H1 (cell line): Measurements from ENCODE around the gene ZNF618. TPM values are rescaled to one million over a fixed set of nuclear protein-coding genes. Genes with fewer than 3 reads are reported as not detected.

Experiments used
- CTCF ChIA-PET: fragments of 300-600 bp; sonication (Branson Sonifier 250); formaldehyde crosslinking; loops from one replicate; lab custom pipeline; 2021; ENCODE audit not compliant: partially characterized antibody; lab: Charles Lee
- POLR2A ChIA-PET: fragments of 300-600 bp; sonication (Branson Sonifier 250); formaldehyde crosslinking; loops from one replicate; lab custom pipeline; 2021; ENCODE audit warnings: inconsistent platforms; ENCODE audit not compliant: partially characterized antibody; lab: Charles Lee
- DNase-seq, 2 experiments: peaks; one replicate each; pipeline versions ENCODE4 v3.0.0 to v3.0.0-alpha.2; 2010 to 2022; ENCODE audit warnings: low spot score in 2 of 2, low read depth in 1 of 2, mixed read lengths in 1 of 2
- FAIRE-seq: peaks from 2 replicates; lab custom pipeline; 2011; peaks lifted over from hg19 to GRCh38; lab: Jason Lieb, UNC
- H2AFZ ChIP-seq: 2 replicates; pipeline ENCODE4 v1.8.1; 2012; ENCODE audit warnings: low read length, inconsistent platforms
- H2AK5ac ChIP-seq: 2 replicates; pipeline ENCODE4 v1.6.1; 2013; ENCODE audit warnings: low read depth, low read length
- H2BK120ac ChIP-seq: replicated peaks from 2 replicates; pipeline ENCODE3; 2013; ENCODE audit warnings: low read depth, low read length, inconsistent platforms
- H2BK12ac ChIP-seq: 2 replicates; pipeline ENCODE4 v1.6.1; 2013; ENCODE audit warnings: low read depth, low read length
- H2BK15ac ChIP-seq: 2 replicates; pipeline ENCODE4 v1.6.1; 2013; ENCODE audit warnings: low read length
- H2BK20ac ChIP-seq: 2 replicates; pipeline ENCODE4 v1.6.1; 2013; ENCODE audit warnings: low read length
- H2BK5ac ChIP-seq: 2 replicates; pipeline ENCODE4 v1.6.1; 2013; ENCODE audit warnings: low read depth, low read length
- H3K14ac ChIP-seq: 2 replicates; pipeline ENCODE4 v1.6.1; 2013; ENCODE audit warnings: inconsistent platforms; ENCODE audit not compliant: insufficient read length
- H3K18ac ChIP-seq: 2 replicates; pipeline ENCODE4 v1.6.1; 2013; ENCODE audit warnings: low read length; ENCODE audit errors: extremely low read depth
- H3K23ac ChIP-seq: 2 replicates; pipeline ENCODE4 v1.6.1; 2013; ENCODE audit warnings: inconsistent platforms; ENCODE audit not compliant: insufficient read length
- H3K23me2 ChIP-seq: 2 replicates; pipeline ENCODE4 v1.6.1; 2013; ENCODE audit warnings: low read depth, low read length
- H3K27ac ChIP-seq: 2 replicates; pipeline ENCODE4 v1.6.1; 2011; ENCODE audit warnings: low read depth, low read length, inconsistent platforms
- H3K27me3 ChIP-seq, 4 experiments: replicated peaks in 1 of 4; 1 replicate in 1 of 4; 2 replicates in 3 of 4; pipeline versions ENCODE4 v1.6.1 to v1.8.1; 2011 to 2013; ENCODE audit warnings: low read length in 3 of 4, mild to moderate bottlenecking in 3 of 4, inconsistent platforms in 2 of 4, mixed read lengths in 2 of 4, moderate library complexity in 1 of 4; ENCODE audit not compliant: control insufficient read depth in 3 of 4, insufficient read depth in 3 of 4; ENCODE audit errors: extremely low read depth in 1 of 4
- H3K36me3 ChIP-seq, 4 experiments: 2 replicates each; pipeline versions ENCODE4 v1.6.1 to v1.8.1; 2011 to 2013; ENCODE audit warnings: mild to moderate bottlenecking in 4 of 4, low read length in 3 of 4, moderate library complexity in 2 of 4, control low read depth in 1 of 4, inconsistent platforms in 1 of 4; ENCODE audit not compliant: insufficient read depth in 4 of 4, control insufficient read depth in 2 of 4
- H3K4ac ChIP-seq: replicated peaks from 2 replicates; pipeline ENCODE3; 2013; ENCODE audit warnings: low read length, low read depth, mixed read lengths, inconsistent platforms; ENCODE audit not compliant: insufficient read length
- H3K4me1 ChIP-seq, 4 experiments: replicated peaks in 1 of 4; 1 replicate in 1 of 4; 2 replicates in 3 of 4; pipeline versions ENCODE4 v1.6.1 to v1.8.1; 2011 to 2013; ENCODE audit warnings: low read length in 3 of 4, inconsistent platforms in 2 of 4, mixed read lengths in 1 of 4; ENCODE audit not compliant: insufficient read depth in 4 of 4, control insufficient read depth in 3 of 4
- H3K4me2 ChIP-seq, 2 experiments: 2 replicates each; pipeline versions ENCODE4 v1.6.1 to v1.8.1; 2011 to 2013; ENCODE audit warnings: low read depth in 2 of 2, low read length in 2 of 2, control low read depth in 1 of 2, inconsistent platforms in 1 of 2, mild to moderate bottlenecking in 1 of 2; ENCODE audit not compliant: insufficient read depth in 1 of 2
- H3K4me3 ChIP-seq, 4 experiments: fragments of 200-600, 300-600 bp in 1 of 4; sonication (generic), shearing (Covaris generic), sonication (Bioruptor Twin) in 1 of 4; 2 replicates each; pipeline versions ENCODE4 v1.5.1 to v1.8.1; 2011 to 2016; ENCODE audit warnings: low read length in 4 of 4, low read depth in 3 of 4, control low read depth in 2 of 4, inconsistent platforms in 2 of 4, mild to moderate bottlenecking in 2 of 4, mixed read lengths in 1 of 4, moderate library complexity in 1 of 4; ENCODE audit not compliant: insufficient read depth in 2 of 4; ENCODE audit errors: extremely low read depth in 1 of 4
- H3K56ac ChIP-seq: replicated peaks from 2 replicates; pipeline ENCODE3; 2013; ENCODE audit warnings: low read depth, mild to moderate bottlenecking, mixed read lengths, low read length, inconsistent platforms; ENCODE audit not compliant: insufficient read length
- H3K79me1 ChIP-seq: 2 replicates; pipeline ENCODE4 v1.6.1; 2013; ENCODE audit warnings: low read depth, low read length, control low read depth
- H3K79me2 ChIP-seq, 2 experiments: 2 replicates each; pipeline versions ENCODE4 v1.6.1 to v1.8.1; 2012 to 2013; ENCODE audit warnings: low read length in 2 of 2, mild to moderate bottlenecking in 2 of 2, inconsistent platforms in 1 of 2; ENCODE audit not compliant: insufficient read depth in 2 of 2, control insufficient read depth in 1 of 2
- H3K9ac ChIP-seq, 4 experiments: replicated peaks in 1 of 4; 1 replicate in 1 of 4; 2 replicates in 3 of 4; pipeline versions ENCODE4 v1.6.1 to v1.8.1; 2011 to 2013; ENCODE audit warnings: low read depth in 3 of 4, low read length in 3 of 4, control low read depth in 2 of 4, mild to moderate bottlenecking in 2 of 4, moderate library complexity in 2 of 4, inconsistent platforms in 1 of 4; ENCODE audit errors: extremely low read depth in 1 of 4
- H3K9me3 ChIP-seq, 2 experiments: 2 replicates each; pipeline versions ENCODE4 v1.6.1 to v1.8.1; 2012 to 2013; ENCODE audit warnings: mild to moderate bottlenecking in 2 of 2, moderate library complexity in 2 of 2, control low read depth in 1 of 2, inconsistent platforms in 1 of 2, low read depth in 1 of 2, low read length in 1 of 2, mixed read lengths in 1 of 2; ENCODE audit not compliant: insufficient read depth in 2 of 2
- H4K20me1 ChIP-seq, 2 experiments: replicated peaks in 1 of 2; 2 replicates each; pipeline versions ENCODE3 to v1.8.1; 2011 to 2013; ENCODE audit warnings: inconsistent platforms in 2 of 2, low read length in 2 of 2, mild to moderate bottlenecking in 1 of 2; ENCODE audit not compliant: insufficient read depth in 2 of 2, control insufficient read depth in 1 of 2
- H4K5ac ChIP-seq: 2 replicates; pipeline ENCODE4 v1.6.1; 2013; ENCODE audit warnings: low read length, low read depth, mixed read lengths, inconsistent platforms; ENCODE audit not compliant: insufficient read length
- H4K8ac ChIP-seq: 2 replicates; pipeline ENCODE4 v1.8.0; 2013; ENCODE audit warnings: mild to moderate bottlenecking, moderate library complexity, low read length, inconsistent platforms; ENCODE audit not compliant: insufficient read depth; ENCODE audit errors: extremely low read depth
- H4K91ac ChIP-seq: replicated peaks from 2 replicates; pipeline ENCODE3; 2013; ENCODE audit warnings: low read length, mixed read lengths, inconsistent platforms; ENCODE audit not compliant: insufficient read length
- ASH2L ChIP-seq: fragments of 200-600, 300-600 bp; sonication (generic); IDR thresholded peaks from one replicate; pipeline ENCODE4 v1.7.1; 2017; ENCODE audit warnings: low read length
- BCL11A ChIP-seq, 2 experiments: IDR thresholded peaks; one replicate each; pipeline ENCODE4 v1.6.1; 2011; ENCODE audit warnings: low read depth in 2 of 2, low read length in 2 of 2, mild to moderate bottlenecking in 2 of 2
- BRCA1 ChIP-seq: IDR thresholded peaks from 2 replicates; pipeline ENCODE4 v1.6.1; 2012; ENCODE audit warnings: low read depth, low read length, improper control_type of control experiment
- CEBPB ChIP-seq: IDR thresholded peaks from 2 replicates; pipeline ENCODE4 v1.6.1; 2012; ENCODE audit warnings: low read depth, low read length
- HDAC2 ChIP-seq, 2 experiments: fragments of 300-600 bp in 1 of 2; sonication (generic) in 1 of 2; IDR thresholded peaks; 2 replicates each; pipeline ENCODE4 v1.6.1; 2011 to 2012; ENCODE audit warnings: low read depth in 2 of 2, low read length in 2 of 2, mild to moderate bottlenecking in 2 of 2, moderate library complexity in 2 of 2, borderline replicate concordance in 1 of 2, inconsistent platforms in 1 of 2
- KDM1A ChIP-seq: fragments of 200-600, 300-600 bp; sonication (generic); IDR thresholded peaks from 2 replicates; pipeline ENCODE4 v1.7.1; 2016; ENCODE audit warnings: mild to moderate bottlenecking, low read length, borderline replicate concordance
- KDM5A ChIP-seq: fragments of 200-600 bp; IDR thresholded peaks from 2 replicates; pipeline ENCODE4 v1.7.1; 2012; ENCODE audit warnings: mild to moderate bottlenecking, low read length, inconsistent platforms, mixed read lengths
- MAFK ChIP-seq: IDR thresholded peaks from 2 replicates; pipeline ENCODE4 v1.6.1; 2012; ENCODE audit warnings: low read depth, mild to moderate bottlenecking, improper control_type of control experiment, low read length
- MAX ChIP-seq: IDR thresholded peaks from 2 replicates; pipeline ENCODE4 v1.6.1; 2012; ENCODE audit warnings: inconsistent platforms
- POLR2AphosphoS5 ChIP-seq: IDR thresholded peaks from 2 replicates; pipeline ENCODE4 v1.6.1; 2011; ENCODE audit warnings: low read depth, low read length
- RAD21 ChIP-seq, 2 experiments: IDR thresholded peaks in 1 of 2; conservative IDR thresholded peaks in 1 of 2; 2 replicates each; pipeline ENCODE4 v1.6.1; 2011; ENCODE audit warnings: low read depth in 2 of 2, low read length in 2 of 2, improper control_type of control experiment in 1 of 2, inconsistent platforms in 1 of 2, mild to moderate bottlenecking in 1 of 2, moderate library complexity in 1 of 2
- SIRT6 ChIP-seq: IDR thresholded peaks from one replicate; pipeline ENCODE4 v1.7.1; 2012; ENCODE audit warnings: low read length, inconsistent platforms
- WGBS, 2 experiments: shearing (Covaris generic) in 1 of 2; methylation state at CpG; one replicate each; pipeline versions ENCODE4 v1.1.6 to v1.1.7; 2013 to 2015; ENCODE audit warnings: low lambda C conversion rate in 2 of 2, mixed read lengths in 2 of 2, inconsistent platforms in 1 of 2, low coverage in 1 of 2, missing lambda C conversion rate in 1 of 2; ENCODE audit not compliant: insufficient replicate concordance in 2 of 2, insufficient coverage in 1 of 2, insufficient read length in 1 of 2; ENCODE audit errors: extremely low coverage in 1 of 2, missing lambda C conversion rate in 1 of 2; 5-methylcytosine and 5-hydroxymethylcytosine counted together
- polyA plus RNA-seq, 7 experiments: library from polyadenylated mRNA; depleted of rRNA in 3 of 7; stranded (reverse) in 5 of 7; unstranded in 2 of 7; fragments of >200 nt in 5 of 7; fragments of 200-250 nt in 2 of 7; gene quantifications; 1 replicate in 5 of 7; 2 replicates in 1 of 7; 4 replicates in 1 of 7; pipeline versions ENCODE4 v1.2.1 to v1.2.3, GENCODE V29; 2011 to 2013; ENCODE audit warnings: missing spikeins in 2 of 7, mixed read lengths in 2 of 7
- total RNA-seq: library from RNA; stranded (reverse); fragmentation: NEBNext Ultra II Directional; extraction: Animal tissue kit (Norgen Biotek cat#: 25700); gene quantifications from 2 replicates; pipeline ENCODE4 v1.2.1, GENCODE V29; 2021

ZNF618 gene
- total and polyA plus RNA-seq, 2 of the 8 experiments (the other 6 are each of a cell fraction or from before 2014, with no cell fraction given), result 9.6 to 28.5 TPM

DNA sequence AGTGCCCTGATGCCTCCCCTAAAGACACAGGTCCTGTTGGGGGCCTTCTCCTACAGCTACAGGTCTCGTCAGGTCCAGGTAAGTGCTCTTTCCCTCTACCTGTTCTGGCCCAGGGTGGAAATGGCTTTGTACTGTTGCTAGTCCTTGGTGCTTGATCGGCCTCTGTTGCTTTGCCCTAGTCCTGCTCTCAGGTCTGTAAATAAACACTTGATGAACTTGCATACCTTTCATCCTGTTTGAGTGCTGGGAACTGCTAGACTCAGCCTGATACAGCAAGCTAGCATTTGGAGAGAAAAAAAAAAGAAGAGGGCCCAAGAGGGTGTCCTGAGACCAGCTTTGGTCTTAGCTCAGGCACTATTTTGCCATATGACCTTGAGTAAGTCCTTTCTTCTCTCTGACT, 21.8 kb upstream of the ZNF618 start:
- Histone ChIP-seq H2BK15ac (no peak overlapping the region), H3K36me3 (no peaks in the 10 kb centered on the region), H3K4ac (no peak overlapping the region), H4K91ac (no peak overlapping the region), H2AK5ac (no peak overlapping the region), H3K79me2 (no peaks in the 10 kb centered on the region), H2BK12ac (no peak overlapping the region), H3K9me3 (no peaks in the 10 kb centered on the region; a peak in 1 of 4 replicates), H3K23me2 (no peaks in the 10 kb centered on the region), H2AFZ (peak overlapping the region; percentile 70; the same call in 1 of the 2 replicates), H4K5ac (no peak overlapping the region), H3K27ac (no peak overlapping the region), H3K4me2 (no peak overlapping the region), H3K79me1 (no peaks in the 10 kb centered on the region), H2BK120ac (no peak overlapping the region), H3K56ac (no peak overlapping the region), H3K9ac (no peak overlapping the region), H2BK20ac (no peak overlapping the region), H3K27me3 (no peaks in the 10 kb centered on the region), H3K14ac (no peak overlapping the region), H3K18ac (no peak overlapping the region), H4K8ac (no peak overlapping the region), H3K4me3 (no peak overlapping the region), H4K20me1 (no peaks in the 10 kb centered on the region), H3K23ac (no peak overlapping the region), H2BK5ac (no peak overlapping the region), H3K4me1 (peaks cover 0 to 11% (median 4%) of the 10 kb centered on the region in 4 experiments; a peak in 3 of 7 replicates)
- WGBS, 2 experiments, result 88% methylated on average over 2 of the region's 2 CpGs; no CpG with 5 or more reads in 1 of the 2 experiments
- POLR2A ChIA-PET, result no interaction called here
- DNase-seq, result no peak
- CTCF ChIA-PET, result interaction anchor here (0.7 to 3.8 kb wide), 25 partner anchors 9 to 219 kb away, joined by 3 to 42 read pairs (median 4); no protein-coding TSS in a partner anchor
- FAIRE-seq, result no peak
- no peak for TF ChIP-seq BCL11A (IDR thresholded peaks at IDR 0.05; ENCODE audit: low read depth in 2 of 2, low read length in 2 of 2)
- no peak for TF ChIP-seq HDAC2 (IDR thresholded peaks at IDR 0.05; ENCODE audit: borderline replicate concordance in 1 of 2, low read depth in 2 of 2, low read length in 2 of 2)
- no peak for TF ChIP-seq SIRT6
- no peak for TF ChIP-seq KDM5A
- TF ChIP-seq KDM1A, result no peak
- no peak for TF ChIP-seq RAD21 (IDR thresholded peaks at IDR 0.05 in 1 of 2, conservative IDR thresholded peaks at IDR 0.05 in 1 of 2; ENCODE audit: low read depth in 2 of 2, low read length in 2 of 2)
- no peak for TF ChIP-seq CEBPB
- no peak for TF ChIP-seq ASH2L
- no peak for TF ChIP-seq BRCA1
- TF ChIP-seq MAFK, result no peak
- TF ChIP-seq POLR2AphosphoS5, result no peak
- TF ChIP-seq MAX, result no peak
